ENCODE results near the gene RS1.
A peak's percentile ranks its signal among the peaks of the same experiment; 100 is the strongest.

The RS1 gene

GRCh38 chrX:18672008-18672407, at the start of gene RS1:
RS1 (minus strand) TSS chrX:18672108; CDS start chrX:18672068, 40 bp downstream.
- DNase-seq, result no peak

GRCh38 chrX:18719852-18720251, 47.9 kb upstream of the RS1 start:
- DNase-seq, result no peak

DNA sequence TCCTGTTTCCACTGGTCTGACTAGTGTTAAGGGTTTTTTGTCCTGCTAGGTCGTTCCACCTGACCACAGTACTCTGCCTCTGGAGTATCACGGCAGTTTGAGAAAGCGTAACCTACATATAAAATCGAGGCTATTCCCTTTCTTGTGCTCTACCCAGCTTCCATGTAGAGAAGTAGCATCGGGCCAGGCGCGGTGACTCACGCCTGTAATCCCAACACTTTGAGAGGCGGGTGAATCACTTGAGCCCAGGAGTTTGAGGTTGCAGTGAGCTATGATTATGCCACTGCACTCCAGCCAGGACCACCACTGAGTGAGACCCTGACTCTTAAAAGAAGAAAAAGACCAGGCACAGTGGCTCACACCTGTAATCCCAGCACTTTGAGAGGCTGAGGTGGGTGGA, 43.0 kb upstream of the RS1 start:
- no peak for DNase-seq

DNA sequence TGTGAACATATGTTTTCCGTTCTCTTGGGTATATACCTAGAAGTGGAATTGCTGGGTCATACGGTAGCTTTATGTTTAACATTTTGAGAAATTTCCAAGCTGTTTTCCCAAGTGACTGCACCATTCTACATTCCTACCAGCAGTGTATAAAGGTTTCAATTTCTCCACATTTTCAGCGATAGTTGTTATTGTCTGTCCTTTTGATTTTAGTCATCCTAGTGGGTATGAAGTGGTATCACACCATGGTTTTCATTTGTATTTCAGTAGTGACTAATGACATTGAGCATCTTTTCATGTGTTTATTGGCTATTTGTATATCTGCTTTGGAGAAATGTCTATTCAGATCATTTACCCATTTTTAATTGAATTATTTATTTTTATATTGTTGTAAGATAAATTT, 37.9 kb upstream of the RS1 start:
- no peak for DNase-seq

- no peak for DNase-seq
These were observed 35.6 kb upstream of the RS1 start, which contains the start of gene PPEF1 for GRCh38 chrX:18707426-18708049. PPEF1 (plus strand) TSS chrX:18707645; CDS start chrX:18707781, 136 bp downstream.

- DNase-seq, result no peak
These were observed 30.7 kb upstream of the RS1 start for GRCh38 chrX:18702362-18703195.

- no peak for DNase-seq
These were observed 29.9 kb upstream of the RS1 start for GRCh38 chrX:18701621-18702361.

DNA sequence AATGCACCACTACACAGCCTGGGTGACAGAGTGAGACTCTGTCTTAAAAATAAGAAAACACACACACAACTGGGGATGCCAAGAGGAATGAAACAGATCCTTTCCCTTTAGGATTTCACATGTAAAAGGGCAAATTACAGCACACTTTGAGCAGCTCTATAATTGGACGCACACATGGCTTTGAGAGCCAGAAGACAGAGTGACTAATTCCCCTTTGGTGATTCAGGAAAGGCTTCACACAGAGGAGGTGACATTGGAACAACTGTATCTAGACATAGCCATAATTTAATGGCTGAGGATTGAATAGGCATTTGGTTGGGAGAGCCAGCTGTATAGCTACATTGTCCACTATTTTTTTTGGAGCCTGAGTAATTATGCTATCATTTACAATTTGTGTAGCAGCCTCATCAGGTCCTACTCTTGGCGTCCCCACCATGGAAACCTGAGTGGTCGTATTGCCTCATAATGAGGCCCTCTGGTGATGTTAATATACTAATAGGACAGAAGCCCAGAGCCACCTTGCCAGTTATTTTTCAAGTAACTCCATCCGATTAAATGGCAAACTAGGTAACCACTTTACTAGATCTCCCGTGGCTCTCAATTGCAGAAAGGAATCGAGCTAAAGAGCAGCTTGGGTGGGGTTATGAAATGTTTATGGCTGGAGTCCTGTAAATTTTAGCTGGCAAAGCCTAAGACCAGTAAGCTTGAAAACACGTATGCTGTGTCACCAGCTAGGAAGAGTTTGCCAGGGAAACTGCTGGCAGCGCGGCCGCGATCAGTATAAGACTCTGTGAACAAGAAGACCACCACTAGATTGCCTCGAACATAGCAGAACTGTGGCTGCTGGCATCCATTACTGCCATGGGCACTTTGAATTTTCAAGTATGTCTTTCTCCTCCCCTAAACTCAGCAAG, 27.1 kb upstream of the RS1 start:
- no peak for DNase-seq

DNA sequence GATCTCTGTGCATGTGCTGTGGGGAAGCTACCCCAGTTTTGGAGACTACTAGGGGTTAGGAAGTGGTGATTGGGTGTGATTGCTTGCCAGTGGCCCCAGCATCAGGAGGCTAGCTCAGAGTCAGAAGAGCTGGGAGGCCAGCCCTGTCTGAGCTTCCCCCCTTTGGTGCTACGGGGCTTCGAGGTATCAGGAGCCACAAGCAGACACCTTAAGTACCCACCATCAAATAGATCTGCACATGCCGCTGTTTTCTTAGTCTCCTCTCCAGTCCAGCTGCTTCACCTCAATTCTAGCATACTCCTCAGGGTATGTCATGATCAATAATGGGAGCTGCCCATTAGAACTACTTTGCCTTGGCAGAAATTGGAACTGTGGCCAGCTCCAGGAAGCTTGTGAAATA, 24.7 kb upstream of the RS1 start:
- no peak for DNase-seq

DNA sequence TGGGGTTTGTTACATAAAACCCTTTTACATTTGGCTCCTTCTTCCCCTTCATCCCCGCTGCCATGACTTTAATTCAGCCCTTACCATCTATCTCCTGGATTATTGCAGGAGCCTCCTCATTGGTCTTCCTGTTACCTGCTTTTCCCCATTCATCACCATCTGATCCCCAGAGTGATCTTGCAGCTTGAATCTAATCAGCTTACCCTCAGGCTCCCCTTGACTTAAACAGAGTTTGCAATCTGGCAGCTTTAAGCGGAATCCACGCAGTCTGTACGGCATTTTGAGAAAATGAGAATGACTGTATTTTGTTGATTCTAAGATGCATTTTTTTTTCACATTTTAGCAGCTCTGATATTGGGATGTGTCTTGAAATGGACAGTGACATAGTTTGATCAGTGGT, 20.6 kb upstream of the RS1 start:
- DNase-seq, result no peak

GRCh38 chrX:18691431-18691830, 19.5 kb upstream of the RS1 start:
- no peak for DNase-seq

GRCh38 chrX:18687856-18688495, 16.1 kb upstream of the RS1 start:
- DNase-seq, result no peak

DNA sequence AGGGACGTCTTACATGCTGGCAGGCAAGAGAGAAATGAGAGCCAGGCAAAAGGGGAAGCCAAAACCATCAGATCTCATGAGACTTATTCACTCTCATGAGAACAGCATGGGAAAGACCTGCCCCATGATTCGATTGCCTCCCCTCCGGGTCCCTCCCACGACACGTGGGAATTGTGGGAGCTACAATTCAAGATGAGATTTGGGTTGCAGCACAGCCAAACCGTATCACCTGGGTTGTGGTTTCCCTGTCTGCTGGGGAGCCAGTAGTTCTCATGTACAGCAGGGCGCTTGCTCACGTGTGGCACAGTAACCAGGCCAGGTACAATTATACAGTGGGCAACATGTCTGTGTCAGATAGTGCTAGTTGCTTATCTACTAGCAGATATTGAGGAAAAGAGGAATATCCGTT, 11.1 kb upstream of the RS1 start:
- DNase-seq, result no peak

GRCh38 chrX:18681996-18682395, 10.1 kb upstream of the RS1 start:
- DNase-seq, result no peak

GRCh38 chrX:18677161-18677869, 5.4 kb upstream of the RS1 start:
- no peak for DNase-seq

DNA sequence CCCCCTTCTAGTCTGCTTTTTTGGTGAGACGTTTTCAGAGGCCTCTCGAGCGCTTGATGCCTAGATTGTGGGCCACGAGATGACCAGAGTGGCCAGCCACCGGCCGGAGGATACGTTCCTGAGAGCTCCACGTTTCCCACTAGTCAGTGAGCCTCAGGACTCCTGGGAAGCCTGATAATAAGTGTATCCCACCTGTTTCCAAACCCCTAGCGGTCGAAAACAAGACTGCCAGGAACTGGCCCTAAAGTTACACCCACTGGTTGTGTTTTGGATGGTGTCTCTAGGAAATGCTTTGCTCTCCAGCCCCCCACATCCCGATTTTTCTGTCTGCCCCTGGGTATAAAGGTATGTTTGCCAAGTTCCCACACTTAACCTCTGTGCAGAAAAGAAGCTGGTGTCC, 4.6 kb upstream of the RS1 start:
- DNase-seq, result no peak

- DNase-seq, result no peak
These were observed 4.1 kb upstream of the RS1 start for GRCh38 chrX:18676050-18676449.

DNA sequence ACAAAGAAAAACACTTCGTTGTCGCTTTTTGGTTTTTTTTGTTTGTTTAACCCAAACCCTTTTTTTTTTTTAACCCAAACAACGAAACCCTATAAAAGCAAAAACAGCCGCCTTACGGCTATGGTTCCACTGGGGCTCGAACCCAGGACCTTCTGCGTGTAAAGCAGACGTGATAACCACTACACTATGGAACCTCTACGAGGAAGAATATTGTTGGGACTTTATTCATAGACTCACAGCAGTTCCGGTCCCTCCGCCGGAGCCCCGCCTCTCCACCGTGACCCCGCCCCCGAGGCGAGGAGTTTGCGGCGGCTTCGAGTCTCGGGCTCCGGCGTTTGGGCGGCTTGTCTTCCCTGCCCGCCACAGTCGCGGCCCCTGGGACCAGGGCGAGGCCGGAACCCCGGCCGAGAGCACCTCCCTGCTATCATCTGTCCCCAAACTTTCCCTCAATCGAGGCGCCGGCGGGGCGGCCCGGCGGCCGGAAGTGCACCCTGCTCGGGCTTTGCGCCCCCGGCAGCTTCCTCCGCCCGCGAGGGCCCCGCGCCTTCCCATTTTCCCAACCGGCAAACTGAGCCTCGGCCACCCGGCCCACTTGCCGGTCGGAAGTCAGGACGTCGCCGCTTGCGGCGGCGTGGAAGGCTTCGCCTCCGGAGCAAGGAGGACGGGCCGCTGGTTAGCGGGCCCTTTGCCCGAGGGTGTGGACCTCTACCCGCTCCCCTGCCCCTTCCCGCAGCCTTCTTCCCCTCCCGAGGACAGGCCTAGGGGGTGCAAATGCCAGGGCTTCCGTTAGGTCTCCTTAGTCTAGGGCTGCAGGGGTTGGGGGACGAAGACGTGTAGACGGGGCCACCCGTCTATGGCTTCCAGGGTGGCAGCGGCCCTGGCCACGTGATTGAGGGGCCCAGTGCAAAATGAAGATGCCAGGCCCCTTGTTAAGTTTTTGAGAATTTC, 3.2 kb upstream of the RS1 start:
- DNase-seq, result peak; percentile 69

DNA sequence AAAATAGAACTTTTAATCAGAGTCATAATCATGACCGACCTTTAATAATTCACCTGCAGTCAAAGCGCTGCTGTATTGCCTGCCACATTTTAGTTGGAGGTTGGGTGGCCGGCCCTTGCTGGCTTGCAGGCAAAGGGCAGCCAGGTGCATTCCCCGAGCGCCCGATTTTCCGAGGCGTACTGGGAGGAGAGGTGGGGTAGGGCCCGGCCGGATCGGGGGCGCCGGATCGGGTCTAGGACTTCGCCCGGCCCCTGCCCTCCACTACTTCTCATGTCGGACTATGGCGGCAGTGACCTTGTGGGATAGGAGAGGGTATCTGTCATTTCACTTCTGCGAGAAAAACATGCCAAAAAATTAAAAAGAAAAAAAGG, 2.5 kb upstream of the RS1 start:
- peak; percentile 1 for DNase-seq

Data from stimulated activated CD4-positive, alpha-beta T cell treated with anti-CD3 and anti-CD28 coated beads, Interleukin-1b, Interleukin-23, amount 100 ng/mL, for 48 hours (primary cell).